NCI-H69 (cell line): ENCODE data around the gene FURIN.
A peak's percentile ranks its signal among the peaks of the same experiment; 100 is the strongest.
"Not testable (repeated sequence)": the region's sequence is repeated elsewhere in the genome, so short reads cannot be mapped to it uniquely, and the experiment has no call there.

Experiments used
- DNase-seq: peaks from one replicate; lab custom pipeline; 2025; lab: John Stamatoyannopoulos, UW

The FURIN gene

DNA sequence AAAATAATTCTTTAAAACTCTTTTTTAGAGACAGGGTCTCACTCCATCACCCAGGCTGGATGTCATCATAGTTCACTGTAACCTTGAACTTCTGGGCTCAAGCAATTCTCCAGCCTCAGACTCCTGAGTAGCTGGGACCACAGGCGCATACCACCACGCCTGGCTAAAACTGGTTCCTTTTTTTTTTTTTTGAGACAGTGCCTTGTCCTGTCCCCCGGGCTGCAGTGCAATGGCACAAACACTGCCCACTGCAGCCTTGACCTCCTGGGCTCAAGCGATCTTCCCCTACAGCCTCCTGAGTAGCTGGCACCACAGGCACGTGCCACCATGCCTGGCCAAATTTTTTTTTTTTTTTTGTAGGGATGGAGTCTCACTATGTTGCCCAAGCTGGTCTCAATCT lies 23.7 kb upstream of the FURIN start:
- DNase-seq = no peak

DNA sequence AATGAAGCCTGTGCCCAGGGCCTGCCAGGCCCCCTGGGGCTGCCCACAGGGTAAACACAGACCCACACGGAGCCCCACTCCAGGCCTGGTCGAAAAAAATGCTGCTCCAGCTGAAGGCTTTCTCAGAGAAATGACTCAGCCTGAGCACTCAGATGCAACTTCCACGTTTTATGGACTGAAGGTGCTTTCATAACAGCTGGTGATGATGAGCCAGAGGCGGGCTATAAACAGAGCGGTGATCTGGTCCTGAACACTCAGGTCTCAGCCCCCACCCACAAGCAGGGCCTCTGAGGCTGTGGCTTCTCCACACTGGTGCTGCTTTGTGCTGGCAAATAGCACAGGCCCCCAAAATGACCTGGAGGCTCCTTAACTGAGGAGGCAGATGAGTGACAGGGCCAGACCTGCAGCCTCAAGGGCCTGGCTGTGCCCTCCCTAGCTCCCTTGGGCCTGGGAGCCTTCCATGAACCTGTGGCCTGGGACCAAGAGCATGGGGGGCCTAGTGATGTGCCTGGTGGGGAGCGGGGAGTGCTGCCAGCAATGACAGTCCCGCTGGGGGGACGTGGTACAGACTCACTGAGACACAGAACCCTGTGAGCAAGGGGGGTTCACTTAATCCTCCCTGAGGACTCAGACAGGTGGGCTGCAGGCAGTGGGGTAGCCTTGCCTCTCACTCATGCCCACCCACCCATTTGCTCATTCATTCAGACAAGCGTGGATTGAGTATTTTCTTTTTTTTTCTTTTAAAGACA lies 23.0 kb upstream of the FURIN start:
- peak; percentile 66 for DNase-seq

DNA sequence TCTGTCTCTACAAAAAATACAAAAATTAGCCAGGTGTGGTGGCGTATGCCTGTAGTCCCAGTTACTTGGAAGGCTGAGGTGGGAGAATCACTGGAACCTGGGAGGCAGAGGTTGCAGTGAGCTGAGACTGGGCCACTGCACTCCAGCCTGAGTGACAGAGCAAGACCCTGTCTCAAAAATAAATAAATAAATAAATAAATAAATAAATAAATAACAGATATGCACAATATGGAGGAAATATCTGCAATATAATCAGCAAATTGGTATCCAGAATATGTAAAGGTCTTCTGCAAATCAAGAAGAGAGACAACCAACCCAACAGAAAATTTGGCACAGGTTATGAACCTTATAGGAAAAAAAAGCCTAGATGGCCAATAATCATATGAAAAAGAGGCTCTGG lies 19.0 kb upstream of the FURIN start:
- not testable (repeated sequence) for DNase-seq

DNA sequence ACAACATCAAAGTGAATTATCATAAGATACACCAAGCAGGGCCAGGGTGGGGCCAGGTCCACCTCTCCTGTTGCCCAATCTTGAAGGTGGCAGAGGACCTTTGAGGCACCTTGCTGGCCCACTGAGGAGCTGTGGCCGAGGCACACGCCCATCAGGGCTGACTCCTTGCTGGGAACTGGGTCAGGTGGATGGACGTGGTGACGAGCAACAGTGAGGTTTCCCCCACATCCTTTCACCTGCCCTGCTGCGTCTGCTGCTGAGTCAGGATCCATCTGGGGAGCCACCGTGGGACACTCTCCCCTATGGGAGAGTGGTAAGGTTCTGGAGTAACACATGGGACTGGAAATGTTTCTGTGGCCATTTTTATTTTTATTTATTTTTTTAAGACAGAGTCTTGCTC lies 17.3 kb upstream of the FURIN start:
- DNase-seq = no peak

DNA sequence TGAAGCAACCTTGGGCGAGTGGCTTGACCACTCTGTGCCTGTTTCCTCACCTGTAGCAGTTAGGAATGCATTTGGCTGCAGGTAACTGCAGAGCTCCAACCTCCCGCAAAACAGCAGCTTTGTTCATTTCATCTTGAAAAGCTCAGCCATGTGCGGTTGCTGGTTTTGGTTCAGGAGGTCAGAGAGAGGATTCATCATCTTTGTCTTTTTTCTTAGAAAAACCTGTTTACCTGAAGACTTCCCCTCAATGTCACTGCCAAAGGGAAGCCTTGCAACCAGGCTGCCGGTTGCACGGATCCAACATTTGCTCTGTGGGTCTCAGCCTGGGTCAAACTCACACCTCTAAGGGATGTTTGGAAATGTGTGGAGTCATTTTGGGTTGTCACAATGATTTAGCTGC lies 16.4 kb upstream of the FURIN start:
- DNase-seq = no peak

DNA sequence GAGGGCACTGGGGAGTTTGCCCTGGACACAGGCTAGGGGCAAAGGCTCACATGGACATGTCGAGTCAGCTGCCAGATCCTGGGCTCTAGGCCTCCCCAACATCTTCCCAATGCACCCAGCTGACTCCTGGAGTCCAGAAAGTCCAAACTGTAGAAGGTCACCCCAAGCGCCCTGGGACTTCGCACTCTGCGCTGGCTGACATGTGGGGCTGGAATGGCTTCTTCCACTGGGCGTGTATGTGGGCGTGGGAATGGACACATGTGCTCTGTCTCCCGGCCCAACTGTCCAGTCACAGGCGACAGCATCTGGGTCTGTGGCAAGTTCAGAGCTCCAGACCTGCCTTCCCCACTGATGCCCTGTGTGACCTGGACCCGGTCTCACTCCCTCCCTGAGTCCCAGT lies 13.2 kb upstream of the FURIN start:
- no peak for DNase-seq

DNA sequence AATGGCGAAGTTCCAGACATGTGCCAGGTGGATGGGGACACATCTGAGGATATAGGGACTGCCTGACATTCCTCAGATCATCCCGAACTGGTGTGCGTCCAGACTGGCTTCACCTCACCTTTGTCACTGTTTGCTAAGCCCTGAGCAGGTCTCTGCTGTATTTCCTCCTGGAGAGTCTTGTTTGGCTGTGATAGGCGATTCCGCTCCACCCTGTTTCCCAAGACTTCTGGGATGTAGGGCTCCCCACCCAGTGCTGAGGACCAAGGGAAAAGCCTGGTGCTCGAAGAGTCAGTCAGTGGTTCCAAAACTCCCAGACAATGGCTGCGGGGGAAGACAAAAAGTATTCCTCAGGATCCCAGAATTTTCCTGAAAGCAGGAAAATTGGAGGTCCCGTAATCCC lies 11.1 kb upstream of the FURIN start:
- no peak for DNase-seq

DNA sequence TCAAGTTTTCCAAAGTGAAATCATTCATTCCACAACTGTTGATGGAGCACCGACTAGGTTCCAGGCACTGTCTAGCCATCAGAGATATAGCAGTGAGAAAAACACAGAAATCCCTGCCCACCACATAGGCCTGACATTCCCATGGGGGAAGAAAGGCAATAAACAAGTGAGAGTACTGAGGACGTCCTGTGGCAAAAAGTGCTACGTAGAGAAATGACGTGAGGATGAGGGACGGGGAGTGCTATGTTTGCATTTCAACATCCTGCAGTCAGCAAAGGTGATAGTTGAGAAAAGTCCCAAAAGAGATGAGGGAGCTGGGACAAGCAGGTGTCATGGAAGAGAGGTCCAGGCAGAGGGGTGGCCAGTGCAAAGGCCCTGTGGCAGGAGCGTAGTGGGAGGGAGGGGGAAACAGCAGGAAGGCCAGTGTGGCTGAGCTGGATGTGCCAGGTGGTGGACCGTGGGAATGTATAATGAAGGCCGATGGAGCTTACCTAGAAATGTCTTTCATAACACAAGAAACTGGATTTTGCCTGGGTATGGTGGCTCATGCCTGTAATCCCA lies 10.4 kb upstream of the FURIN start:
- DNase-seq = no peak

DNA sequence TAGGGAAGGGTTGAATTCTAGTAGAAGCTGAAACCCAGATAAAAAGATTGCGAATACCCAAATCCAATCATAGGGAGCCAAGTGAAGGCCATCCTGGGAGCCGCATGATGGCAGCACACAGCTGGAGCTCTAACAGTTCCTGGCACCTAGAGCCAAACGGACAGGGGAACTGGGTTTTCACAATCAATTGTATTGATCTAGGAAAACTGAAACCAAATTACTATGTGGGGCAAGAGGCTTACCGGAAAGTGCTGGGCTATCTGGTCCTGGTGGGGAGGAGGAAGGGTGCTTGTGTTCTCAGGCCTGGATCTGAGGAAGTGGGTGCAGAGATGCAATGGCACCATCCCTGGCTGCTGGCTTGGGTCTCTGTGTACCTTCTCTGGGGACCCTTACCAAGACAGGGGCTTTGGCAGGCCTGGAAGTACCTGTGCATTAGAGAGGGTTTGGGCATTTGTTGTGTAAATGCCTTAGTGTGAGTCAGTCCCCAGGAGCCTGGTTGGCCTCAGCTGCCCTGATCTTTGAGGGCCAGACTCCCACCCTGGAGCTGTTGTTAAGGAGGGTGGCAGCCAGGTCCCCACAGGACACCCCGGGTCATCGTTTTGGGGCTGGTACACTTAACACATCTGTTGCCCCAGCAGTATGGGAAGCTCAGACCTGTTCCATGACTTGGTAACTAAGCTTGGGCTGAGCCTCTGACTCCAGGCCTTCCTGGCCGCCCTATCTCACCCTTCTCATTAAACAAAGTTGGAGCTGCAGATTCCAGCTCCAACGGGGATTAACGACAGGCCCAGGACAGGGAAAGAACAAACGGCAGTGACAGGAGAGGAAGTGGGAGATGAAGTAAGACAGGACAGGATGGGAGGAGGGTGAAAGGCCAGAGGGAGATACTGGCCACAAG lies 8.9 kb upstream of the FURIN start:
- DNase-seq = no peak

DNA sequence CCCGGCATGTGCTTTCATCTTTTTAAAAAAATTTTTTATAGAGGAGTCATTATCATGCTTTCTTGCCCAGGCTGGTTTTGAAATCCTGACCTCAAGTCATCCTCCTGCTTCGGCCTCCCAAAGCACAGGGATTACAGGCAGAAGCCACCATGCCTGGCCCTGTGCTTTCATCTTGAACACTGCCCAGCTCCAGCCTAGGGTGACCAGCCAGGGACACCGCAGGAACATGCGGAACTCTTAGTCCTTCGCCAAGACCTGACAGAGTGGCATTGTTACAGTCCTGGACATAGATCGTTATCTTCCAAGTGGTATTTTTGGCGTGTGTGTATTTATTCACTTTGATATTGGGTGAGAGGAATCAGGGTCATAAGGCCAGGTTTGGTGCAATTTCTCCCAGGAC lies 7.9 kb upstream of the FURIN start:
- DNase-seq = peak; percentile 26

DNA sequence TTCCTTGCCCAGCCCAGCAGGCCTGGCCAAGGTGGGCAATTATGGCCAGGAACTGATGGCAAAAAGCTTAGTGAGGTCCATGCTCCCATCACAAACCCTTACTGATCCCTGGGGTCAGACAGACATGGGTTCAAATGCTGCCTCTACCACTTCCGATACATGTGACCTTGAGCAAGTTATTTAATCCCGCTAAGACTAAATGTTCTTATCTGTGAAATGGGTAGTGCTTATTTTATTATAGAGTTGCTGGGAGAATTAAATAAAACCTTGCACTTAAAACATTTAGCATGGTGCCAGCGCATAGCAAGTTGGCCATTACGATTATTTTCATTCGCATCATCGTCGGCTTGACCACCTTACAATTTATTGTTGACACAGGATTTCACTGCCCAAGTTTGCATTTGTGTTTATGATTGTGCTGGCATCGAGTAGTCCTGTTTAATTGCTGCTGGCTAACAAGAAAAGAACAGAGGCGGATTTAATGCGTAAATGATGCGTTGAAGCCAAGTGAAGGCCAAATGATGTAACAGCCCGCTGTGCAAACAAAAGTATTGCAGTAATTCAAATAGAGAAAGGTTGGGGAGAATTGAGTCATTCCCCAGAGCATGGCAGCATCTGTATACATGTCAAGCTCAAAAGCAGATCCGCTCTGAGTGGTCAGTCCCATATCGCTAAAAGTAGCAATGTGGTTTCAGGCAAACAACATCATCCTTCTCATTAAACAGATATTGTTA lies 7.3 kb upstream of the FURIN start:
- DNase-seq = peak; percentile 95

DNA sequence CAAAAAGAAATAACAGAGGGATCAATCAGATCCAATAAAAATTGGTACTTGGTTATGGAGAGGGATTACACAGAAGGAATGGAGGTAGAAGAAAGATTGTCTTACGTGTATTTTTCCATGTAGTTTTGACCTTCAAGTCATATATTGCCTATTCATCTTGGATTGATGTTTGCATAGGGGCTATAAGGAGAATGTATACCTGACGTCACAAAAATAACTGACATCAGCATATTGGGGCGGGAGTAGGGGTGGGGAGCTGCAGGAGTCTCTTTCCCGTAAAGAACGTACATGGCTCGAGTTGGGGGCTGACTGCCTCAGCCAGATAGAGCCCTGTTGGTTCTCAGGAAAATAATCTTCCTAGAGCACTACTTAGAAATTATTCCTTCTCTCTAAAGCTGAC lies 5.9 kb upstream of the FURIN start:
- no peak for DNase-seq

DNA sequence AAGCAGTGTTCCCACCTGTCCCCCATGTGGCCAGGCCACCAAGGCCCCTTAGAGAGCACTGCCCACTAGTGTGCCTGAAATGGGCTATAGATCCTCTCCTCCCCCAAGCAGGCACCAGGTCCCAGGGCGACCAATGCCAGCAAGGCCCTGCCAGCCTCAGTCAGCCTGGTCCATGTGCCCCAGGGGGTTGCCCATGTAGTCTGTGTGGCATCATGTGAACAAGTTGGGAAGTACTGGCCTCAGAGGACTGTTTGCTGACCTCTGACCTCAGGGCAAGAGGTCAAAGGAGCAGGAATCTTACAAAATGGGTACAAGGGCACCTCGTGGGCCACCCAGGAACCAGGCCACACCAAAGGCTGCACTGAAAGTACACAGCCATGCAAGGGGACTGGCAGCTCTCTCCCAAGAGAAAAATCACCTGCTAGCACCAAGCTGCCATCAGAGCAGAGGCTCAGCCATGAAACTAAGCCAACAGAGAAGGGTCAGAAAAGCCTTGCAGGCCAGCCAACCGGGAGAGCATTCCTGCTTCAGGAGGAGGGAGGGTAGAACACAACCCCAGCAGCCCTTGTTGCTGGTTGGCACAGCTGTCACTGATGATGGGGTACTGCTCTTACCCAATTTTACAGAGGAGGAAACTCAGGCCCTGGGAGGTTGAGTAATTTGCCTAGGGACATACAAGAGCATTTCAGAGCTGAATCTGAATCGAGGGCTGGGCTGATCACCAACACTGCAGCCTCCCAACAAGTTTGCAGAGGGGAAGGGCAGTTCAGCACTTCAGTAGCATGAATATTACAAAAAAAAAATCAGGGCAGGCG lies 5.2 kb upstream of the FURIN start:
- DNase-seq = peak; percentile 69

DNA sequence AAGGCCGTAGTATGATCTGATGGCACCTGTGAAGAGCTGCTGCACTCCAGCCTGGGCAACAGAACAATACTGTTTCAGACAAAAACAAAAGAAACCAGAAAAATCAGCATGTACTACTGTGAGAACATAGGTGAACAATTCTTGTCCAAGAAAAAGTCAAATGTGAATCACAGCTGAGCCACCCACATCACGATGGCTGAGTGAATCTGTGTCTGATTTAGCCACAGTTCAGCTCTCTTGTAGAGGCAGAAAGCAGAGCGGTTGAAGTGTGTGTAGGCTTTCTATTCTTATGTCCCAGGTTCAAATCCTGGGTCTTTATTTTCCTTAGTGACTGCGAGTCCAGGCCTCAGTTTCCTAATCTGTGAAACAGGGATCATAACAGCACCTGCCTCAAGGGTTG lies 4.4 kb upstream of the FURIN start:
- DNase-seq = no peak

DNA sequence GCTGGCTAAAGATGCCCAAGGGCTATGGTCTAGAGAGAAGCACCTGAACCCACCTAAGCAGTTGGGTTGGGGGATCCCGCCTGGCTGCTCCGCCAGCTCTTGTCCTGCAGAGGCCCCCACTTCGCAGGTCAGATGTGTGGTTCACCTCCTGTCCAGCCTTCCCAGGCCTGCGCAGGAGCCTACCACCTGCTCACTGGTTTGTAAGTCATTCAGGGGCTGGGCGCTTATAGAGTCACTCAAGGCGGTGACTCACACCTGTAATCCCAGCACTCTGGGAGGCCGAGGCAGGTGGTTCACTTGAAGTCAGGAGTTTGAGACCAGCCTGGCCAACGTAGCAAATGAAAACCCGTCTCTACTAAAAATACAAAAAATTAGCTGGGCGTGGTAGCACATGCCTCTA lies 3.9 kb upstream of the FURIN start:
- peak; percentile 79 for DNase-seq

DNA sequence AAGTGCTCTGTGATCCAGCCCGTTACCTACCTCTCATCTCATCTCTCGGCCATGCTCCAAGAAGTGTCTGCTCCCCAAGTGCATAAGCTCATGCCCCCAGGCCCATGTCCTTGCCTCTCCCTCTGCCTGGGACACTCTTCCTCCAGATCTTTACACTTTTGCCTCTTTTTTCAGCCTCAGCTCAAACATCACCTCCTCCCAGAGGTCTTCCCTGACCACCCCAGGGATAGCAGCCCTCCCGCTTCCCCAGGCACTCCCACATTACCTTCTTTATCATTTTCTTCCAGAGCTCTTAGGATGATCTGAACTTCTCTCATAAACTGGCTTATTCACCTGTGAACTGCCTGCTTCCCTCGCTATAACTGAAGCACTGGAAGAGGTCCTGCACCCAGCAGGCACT lies 2.7 kb upstream of the FURIN start:
- no peak for DNase-seq

DNA sequence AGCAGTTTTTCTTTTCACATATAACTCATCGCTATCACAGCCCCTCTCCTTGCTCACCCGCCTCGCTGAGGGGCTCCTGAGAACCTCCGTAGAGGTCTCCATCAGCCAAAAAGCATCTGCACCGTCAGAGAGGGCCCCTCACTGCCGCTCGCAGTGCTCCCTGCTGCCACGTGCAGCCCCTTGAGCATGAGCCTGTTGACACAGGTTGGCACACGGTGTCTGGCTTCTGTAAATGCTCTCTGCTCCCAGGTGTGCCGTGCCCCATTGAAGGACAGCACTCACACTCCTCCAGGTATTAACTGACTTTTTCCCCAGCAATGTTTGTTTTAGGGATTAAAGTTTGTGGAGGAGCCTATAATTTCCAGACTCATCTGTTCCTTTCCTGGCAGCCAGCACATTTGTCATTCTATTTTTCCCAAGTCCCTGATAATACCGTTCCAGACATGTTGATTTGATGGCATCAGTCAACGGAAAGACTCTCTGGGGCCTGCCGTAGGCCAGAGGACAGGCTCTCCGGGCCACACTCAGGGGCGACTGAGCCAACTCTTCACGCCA lies 2.1 kb upstream of the FURIN start:
- DNase-seq = peak; percentile 83

DNA sequence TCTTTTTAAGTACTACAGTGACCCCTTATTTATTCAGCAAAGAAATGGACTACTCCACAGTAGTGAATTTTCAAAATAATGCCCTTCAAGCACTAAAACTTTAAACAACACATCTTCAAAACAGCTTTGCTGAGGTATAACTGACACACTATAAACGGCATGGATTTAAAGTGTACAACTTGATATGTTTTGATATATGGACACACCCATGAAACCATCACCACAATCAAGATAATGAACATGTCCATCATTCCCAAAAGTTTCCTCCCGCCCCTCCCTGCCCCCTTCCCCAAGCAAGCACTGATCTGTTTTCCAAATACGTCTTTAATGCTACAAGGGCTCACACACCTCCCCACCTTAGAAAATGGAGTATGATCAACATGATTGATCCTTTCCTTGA lies 1.6 kb upstream of the FURIN start:
- no peak for DNase-seq

DNA sequence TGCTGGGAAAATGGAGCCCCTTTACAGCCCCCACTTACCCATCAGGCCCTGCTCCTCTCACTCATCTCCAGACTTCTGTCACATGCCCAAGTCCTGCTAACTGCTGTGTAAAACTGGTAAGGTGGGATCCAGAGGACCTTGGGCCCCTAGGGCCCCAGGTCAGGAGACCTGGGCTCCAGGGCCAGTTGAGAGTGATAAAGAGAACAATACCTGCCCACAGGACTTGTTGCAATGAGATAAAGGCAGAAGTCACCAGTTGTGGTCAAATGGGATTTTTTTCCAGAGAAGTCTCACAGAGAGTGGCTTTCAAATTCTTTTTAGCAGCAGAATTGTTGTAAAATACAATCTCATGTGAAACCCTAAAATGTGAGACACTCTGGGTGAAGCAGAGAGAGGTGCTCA lies 753 bp downstream of the FURIN start:
- DNase-seq = no peak

DNA sequence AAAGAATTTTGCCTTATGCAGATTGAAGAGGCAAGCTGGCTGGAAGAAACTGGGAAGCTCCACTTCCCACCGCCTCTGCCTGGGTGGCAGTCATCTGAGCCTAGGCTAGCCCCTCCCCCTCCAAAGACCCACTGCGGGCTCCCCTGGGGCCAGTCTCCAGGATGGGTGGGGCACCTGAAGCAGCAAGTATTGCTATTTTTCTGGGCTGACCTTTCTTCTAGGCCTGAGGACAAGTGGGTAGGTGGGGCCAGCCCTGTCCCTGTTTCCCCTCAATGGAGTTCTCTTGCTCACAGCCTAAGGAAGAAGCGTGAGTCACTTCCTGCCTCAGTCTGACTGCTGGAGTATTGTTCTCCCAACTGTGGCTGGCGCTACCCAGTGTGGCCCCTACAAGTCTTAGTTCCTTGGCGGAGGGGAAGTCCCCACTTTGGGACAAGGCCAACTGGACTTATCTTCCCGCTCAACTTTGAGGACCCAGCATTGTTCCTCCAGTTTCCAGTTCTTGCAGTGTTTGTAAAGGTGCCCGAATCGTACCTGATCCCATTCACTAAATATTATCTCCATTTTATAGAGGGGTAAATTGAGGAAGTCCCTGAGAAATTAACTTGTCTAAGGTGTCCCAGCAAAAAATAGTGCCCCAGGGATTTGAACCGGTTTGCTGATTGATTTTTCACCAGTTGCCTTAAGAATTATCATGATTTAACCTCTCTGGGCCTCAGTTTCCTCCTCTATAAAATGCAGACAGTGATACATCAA lies 1.4 kb downstream of the FURIN start:
- DNase-seq = peak; percentile 73
